H9 (cell line): ENCODE data around the gene ZNF469. TPM values are rescaled to one million over a fixed set of nuclear protein-coding genes. Genes with fewer than 3 reads are reported as not detected.

Experiments
- DNase-seq: peaks from one replicate; pipeline ENCODE4 v3.0.0-alpha.2; 2017
- H2AFZ ChIP-seq: one replicate; pipeline ENCODE4 v1.6.1; 2013; ENCODE audit warnings: mild to moderate bottlenecking, low read length, control low read depth, moderate library complexity
- H2AK5ac ChIP-seq: 2 replicates; pipeline ENCODE4 v1.6.1; 2013; ENCODE audit warnings: low read length, control low read depth, mixed read lengths; ENCODE audit not compliant: insufficient read length
- H2BK120ac ChIP-seq: one replicate; pipeline ENCODE4 v1.6.1; 2013; ENCODE audit warnings: low read depth, mild to moderate bottlenecking, low read length, control low read depth, inconsistent platforms; ENCODE audit not compliant: poor library complexity, severe bottlenecking
- H2BK12ac ChIP-seq: 2 replicates; pipeline ENCODE4 v1.6.1; 2013; ENCODE audit warnings: low read length, control low read depth, mixed read lengths, low read depth; ENCODE audit not compliant: insufficient read length
- H2BK15ac ChIP-seq: 2 replicates; pipeline ENCODE4 v1.6.1; 2013; ENCODE audit warnings: low read depth, low read length, control low read depth
- H2BK20ac ChIP-seq: one replicate; pipeline ENCODE4 v1.6.1; 2013; ENCODE audit warnings: low read depth, mild to moderate bottlenecking, low read length, control low read depth, inconsistent platforms; ENCODE audit not compliant: poor library complexity, severe bottlenecking
- H2BK5ac ChIP-seq: 2 replicates; pipeline ENCODE4 v1.6.1; 2013; ENCODE audit warnings: low read length, control low read depth, mixed read lengths; ENCODE audit not compliant: insufficient read length
- H3K14ac ChIP-seq: 2 replicates; pipeline ENCODE4 v1.6.1; 2013; ENCODE audit warnings: low read length, control low read depth; ENCODE audit not compliant: insufficient read depth
- H3K18ac ChIP-seq: 2 replicates; pipeline ENCODE4 v1.6.1; 2013; ENCODE audit warnings: low read depth, mild to moderate bottlenecking, mixed read lengths, low read length, control low read depth; ENCODE audit not compliant: insufficient read length
- H3K23ac ChIP-seq: 2 replicates; pipeline ENCODE4 v1.6.1; 2013; ENCODE audit warnings: low read length, control low read depth, mixed read lengths, low read depth; ENCODE audit not compliant: insufficient read length
- H3K23me2 ChIP-seq: 2 replicates; pipeline ENCODE4 v1.6.1; 2013; ENCODE audit warnings: low read depth, mild to moderate bottlenecking, mixed read lengths, low read length, control low read depth; ENCODE audit not compliant: insufficient read length, poor library complexity, severe bottlenecking
- H3K27ac ChIP-seq: 2 replicates; pipeline ENCODE4 v1.5.1; 2013; ENCODE audit warnings: low read length, control low read depth, mixed read lengths, low read depth; ENCODE audit not compliant: insufficient read length
- H3K27me3 ChIP-seq: 2 replicates; pipeline ENCODE4 v1.6.1; 2013; ENCODE audit warnings: low read length, control low read depth, inconsistent platforms; ENCODE audit not compliant: insufficient read depth
- H3K4ac ChIP-seq: 2 replicates; pipeline ENCODE4 v1.6.1; 2013; ENCODE audit warnings: low read depth, mild to moderate bottlenecking, control low read depth, inconsistent platforms, low read length, moderate library complexity
- H3K4me1 ChIP-seq: 2 replicates; pipeline ENCODE4 v1.6.1; 2013; ENCODE audit warnings: low read length, control low read depth, inconsistent platforms; ENCODE audit not compliant: insufficient read depth
- H3K4me2 ChIP-seq: 2 replicates; pipeline ENCODE4 v1.6.1; 2013; ENCODE audit warnings: low read length, control low read depth, mixed read lengths; ENCODE audit not compliant: insufficient read length, insufficient read depth
- H3K56ac ChIP-seq: 2 replicates; pipeline ENCODE4 v1.6.1; 2013; ENCODE audit warnings: low read depth, mild to moderate bottlenecking, mixed read lengths, low read length, control low read depth; ENCODE audit not compliant: insufficient read length
- H3K79me1 ChIP-seq: 2 replicates; pipeline ENCODE4 v1.6.1; 2013; ENCODE audit warnings: low read depth, mild to moderate bottlenecking, moderate library complexity, low read length, control low read depth, inconsistent platforms; ENCODE audit not compliant: insufficient read depth, poor library complexity, severe bottlenecking
- H3K79me2 ChIP-seq: 2 replicates; pipeline ENCODE4 v1.6.1; 2013; ENCODE audit warnings: low read length, control low read depth, inconsistent platforms; ENCODE audit not compliant: insufficient read depth
- H3K9ac ChIP-seq: 2 replicates; pipeline ENCODE4 v1.6.1; 2013; ENCODE audit warnings: low read length, control low read depth, mixed read lengths; ENCODE audit not compliant: insufficient read length; ENCODE audit errors: extremely low read depth
- H3K9me3 ChIP-seq: one replicate; pipeline ENCODE4 v1.6.1; 2013; ENCODE audit warnings: low read depth, low read length, inconsistent platforms; ENCODE audit not compliant: control insufficient read depth
- H3T11ph ChIP-seq: one replicate; pipeline ENCODE4 v1.6.1; 2013; ENCODE audit warnings: mild to moderate bottlenecking, low read length, control low read depth, inconsistent platforms
- H4K20me1 ChIP-seq: one replicate; pipeline ENCODE4 v1.6.1; 2013; ENCODE audit not compliant: control insufficient read depth, insufficient read length, insufficient read depth
- H4K5ac ChIP-seq: 2 replicates; pipeline ENCODE4 v1.6.1; 2013; ENCODE audit warnings: low read depth, mild to moderate bottlenecking, mixed read lengths, low read length, control low read depth; ENCODE audit not compliant: insufficient read length
- H4K8ac ChIP-seq: replicated peaks from 2 replicates; pipeline ENCODE4 v1.6.1; 2013; ENCODE audit warnings: low read length, control low read depth, mixed read lengths, low read depth; ENCODE audit not compliant: insufficient read length
- H4K91ac ChIP-seq: 2 replicates; pipeline ENCODE4 v1.6.1; 2013; ENCODE audit warnings: low read depth, mild to moderate bottlenecking, moderate library complexity, mixed read lengths, low read length, control low read depth; ENCODE audit not compliant: insufficient read length
- H3K27ac Mint-ChIP-seq, 3 experiments: 2 replicates in 2 of 3; 3 replicates in 1 of 3; pipeline ENCODE4 v1.8.0; 2020 to 2021; ENCODE audit warnings: mixed read lengths in 3 of 3, mild to moderate bottlenecking in 1 of 3, moderate library complexity in 1 of 3
- H3K27me3 Mint-ChIP-seq: 2 replicates; pipeline ENCODE4 v1.8.0; 2021; ENCODE audit warnings: low read depth, mild to moderate bottlenecking, moderate library complexity, mixed read lengths
- H3K36me3 Mint-ChIP-seq, 3 experiments: 2 replicates in 2 of 3; 3 replicates in 1 of 3; pipeline ENCODE4 v1.8.0; 2020 to 2021; ENCODE audit warnings: low read depth in 3 of 3, mixed read lengths in 3 of 3; ENCODE audit not compliant: insufficient read depth in 1 of 3
- H3K4me1 Mint-ChIP-seq, 2 experiments: 2 replicates each; pipeline ENCODE4 v1.8.0; 2020; ENCODE audit warnings: mixed read lengths in 2 of 2
- H3K4me3 Mint-ChIP-seq, 2 experiments: 2 replicates in 1 of 2; 3 replicates in 1 of 2; pipeline ENCODE4 v1.8.0; 2020 to 2021; ENCODE audit warnings: mild to moderate bottlenecking in 2 of 2, mixed read lengths in 2 of 2, moderate library complexity in 1 of 2
- H3K9me3 Mint-ChIP-seq, 2 experiments: 2 replicates in 1 of 2; 3 replicates in 1 of 2; pipeline ENCODE4 v1.8.0; 2020; ENCODE audit warnings: mild to moderate bottlenecking in 2 of 2, mixed read lengths in 2 of 2, moderate library complexity in 1 of 2
- WGBS: extraction: QIAGEN DNeasy Blood & Tissue Kit; methylation state at CpG from one replicate; pipeline ENCODE4 v1.1.7; 2013; ENCODE audit warnings: missing lambda C conversion rate, low lambda C conversion rate, mixed read lengths; ENCODE audit not compliant: insufficient read length; ENCODE audit errors: extremely low coverage; 5-methylcytosine and 5-hydroxymethylcytosine counted together
- total RNA-seq: library from RNA; stranded (reverse); gene quantifications from 2 replicates; pipeline ENCODE4 v1.2.1, GENCODE V29; 2021
- TF ChIP-seq, protein P1 (sequence below): fragments of 200-600 bp; sonication (generic); conservative IDR thresholded peaks from 3 replicates; pipeline ENCODE4 v1.8.0; 2021; ENCODE audit warnings: antibody characterized with exemption, mild to moderate bottlenecking

Gene ZNF469
- total RNA-seq, 1 experiment from 2014 or later, result 4.4 TPM

DNA sequence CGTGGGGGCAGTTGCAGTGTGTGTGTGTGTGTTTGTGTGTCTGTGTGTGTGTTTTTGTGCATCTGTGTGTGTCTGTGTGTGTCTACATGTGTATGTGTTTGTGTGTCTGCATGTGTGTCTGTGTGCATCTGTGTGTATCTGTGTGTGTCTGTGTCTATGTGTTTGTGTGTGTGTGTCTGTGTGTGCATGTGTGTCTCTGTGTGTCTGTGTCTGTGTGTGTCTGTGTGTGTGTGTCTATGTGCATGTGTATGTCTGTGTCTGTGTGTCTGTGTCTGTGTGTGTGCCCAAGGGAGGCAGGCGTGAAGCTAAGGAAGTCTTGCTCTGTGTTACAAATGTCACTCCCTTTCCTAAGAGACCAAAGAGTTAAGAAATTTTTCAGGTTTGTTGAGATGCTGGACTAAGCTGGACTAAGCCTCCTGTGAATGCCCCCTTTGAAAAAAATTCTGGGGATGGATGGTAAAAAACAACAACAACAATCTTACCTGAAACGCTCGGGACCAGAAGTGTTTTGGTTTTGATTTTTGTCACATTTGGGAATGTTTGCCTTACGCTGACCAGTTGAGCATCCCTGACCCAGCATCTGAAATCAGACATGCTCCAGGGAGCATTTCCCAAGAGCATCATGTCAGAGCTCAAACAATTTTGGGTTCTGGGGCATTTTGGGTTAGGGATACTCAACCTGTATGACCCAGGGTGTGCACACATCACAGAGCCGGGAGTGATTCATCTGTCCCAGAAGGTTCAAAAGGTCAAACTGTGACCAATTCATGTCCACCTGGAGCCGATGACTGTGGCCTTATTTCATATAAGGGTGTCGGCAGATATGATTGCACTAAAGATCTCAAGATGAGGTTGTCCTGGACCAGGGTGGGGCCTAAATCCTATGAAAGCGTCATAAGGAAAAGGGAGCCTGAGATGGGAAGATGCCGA, 48.6 kb upstream of the ZNF469 start:
- H3K4me3 Mint-ChIP-seq, result no peak overlapping the region
- Histone ChIP-seq H4K91ac (no peak overlapping the region), H3K14ac (no peak overlapping the region; the same call in 1 of the 2 replicates), H3K18ac (no peak overlapping the region), H3K27ac (no peak overlapping the region), H3K9me3 (no peaks in the 10 kb centered on the region), H2AFZ (no peak overlapping the region), H4K8ac (no peak overlapping the region), H4K20me1 (no peaks in the 10 kb centered on the region), H3K27me3 (no peaks in the 10 kb centered on the region), H3K4me2 (no peak overlapping the region), H3K79me2 (no peaks in the 10 kb centered on the region), H2AK5ac (no peak overlapping the region), H3K23me2 (no peaks in the 10 kb centered on the region), H3K4me1 (no peaks in the 10 kb centered on the region), H3K9ac (no peak overlapping the region), H2BK5ac (no peak overlapping the region), H4K5ac (no peak overlapping the region), H3T11ph (no peak overlapping the region), H3K79me1 (no peaks in the 10 kb centered on the region), H3K23ac (no peak overlapping the region), H2BK12ac (no peak overlapping the region), H3K4ac (no peak overlapping the region), H2BK15ac (no peak overlapping the region), H2BK20ac (no peak overlapping the region), H3K56ac (no peak overlapping the region), H2BK120ac (no peak overlapping the region)
- WGBS, result no CpG with 5 or more reads among the region's 10 CpGs
- peaks cover 0 to 4% (median 3%) of the 10 kb centered on the region in 3 experiments; a peak in 5 of 7 replicates for H3K36me3 Mint-ChIP-seq
- no peaks in the 10 kb centered on the region for H3K4me1 Mint-ChIP-seq
- no peak for DNase-seq
- no peak overlapping the region; a peak in 1 of 7 replicates for H3K27ac Mint-ChIP-seq
- peaks cover 11 to 12% of the 10 kb centered on the region in 2 experiments for H3K9me3 Mint-ChIP-seq
- H3K27me3 Mint-ChIP-seq, result peaks cover 2% of the 10 kb centered on the region
- TF ChIP-seq, protein P1, sequence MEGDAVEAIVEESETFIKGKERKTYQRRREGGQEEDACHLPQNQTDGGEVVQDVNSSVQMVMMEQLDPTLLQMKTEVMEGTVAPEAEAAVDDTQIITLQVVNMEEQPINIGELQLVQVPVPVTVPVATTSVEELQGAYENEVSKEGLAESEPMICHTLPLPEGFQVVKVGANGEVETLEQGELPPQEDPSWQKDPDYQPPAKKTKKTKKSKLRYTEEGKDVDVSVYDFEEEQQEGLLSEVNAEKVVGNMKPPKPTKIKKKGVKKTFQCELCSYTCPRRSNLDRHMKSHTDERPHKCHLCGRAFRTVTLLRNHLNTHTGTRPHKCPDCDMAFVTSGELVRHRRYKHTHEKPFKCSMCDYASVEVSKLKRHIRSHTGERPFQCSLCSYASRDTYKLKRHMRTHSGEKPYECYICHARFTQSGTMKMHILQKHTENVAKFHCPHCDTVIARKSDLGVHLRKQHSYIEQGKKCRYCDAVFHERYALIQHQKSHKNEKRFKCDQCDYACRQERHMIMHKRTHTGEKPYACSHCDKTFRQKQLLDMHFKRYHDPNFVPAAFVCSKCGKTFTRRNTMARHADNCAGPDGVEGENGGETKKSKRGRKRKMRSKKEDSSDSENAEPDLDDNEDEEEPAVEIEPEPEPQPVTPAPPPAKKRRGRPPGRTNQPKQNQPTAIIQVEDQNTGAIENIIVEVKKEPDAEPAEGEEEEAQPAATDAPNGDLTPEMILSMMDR, result no peak
